Aorta (tissue), 5 donors: ENCODE data around the gene ADAM33. TPM values are rescaled to one million over a fixed set of nuclear protein-coding genes. Genes with fewer than 3 reads are reported as not detected.

ENCODE experiments used
- ATAC-seq: fragments of 200-7000 bp; cut with Tn5 transposase; one replicate; pipeline ENCODE4 v1.9.1; 2022; ENCODE audit warnings: moderate library complexity; ENCODE audit not compliant: low FRiP score
- DNase-seq, 2 donors: peaks; one replicate each; pipeline ENCODE4 v3.0.0-alpha.2; 2020
- H3K27ac ChIP-seq, 2 donors: one replicate each; pipeline ENCODE4 v1.5.1; 2013; ENCODE audit warnings: low read length in 2 of 2, mild to moderate bottlenecking in 2 of 2, moderate library complexity in 2 of 2, control low read depth in 1 of 2, inconsistent platforms in 1 of 2, low read depth in 1 of 2
- H3K27me3 ChIP-seq, 2 donors: one replicate each; pipeline ENCODE4 v1.6.1; 2013; ENCODE audit warnings: control low read depth in 1 of 2, low read length in 1 of 2, mild to moderate bottlenecking in 1 of 2, moderate library complexity in 1 of 2; ENCODE audit not compliant: insufficient read depth in 2 of 2, control insufficient read depth in 1 of 2
- H3K36me3 ChIP-seq, 2 donors: one replicate each; pipeline ENCODE4 v1.6.1; 2013; ENCODE audit warnings: control low read depth in 1 of 2, low read length in 1 of 2, mild to moderate bottlenecking in 1 of 2; ENCODE audit not compliant: insufficient read depth in 2 of 2, control insufficient read depth in 1 of 2
- H3K4me1 ChIP-seq, 2 donors: one replicate each; pipeline ENCODE4 v1.6.1; 2013; ENCODE audit warnings: low read length in 2 of 2, control low read depth in 1 of 2, mild to moderate bottlenecking in 1 of 2, moderate library complexity in 1 of 2; ENCODE audit not compliant: insufficient read depth in 2 of 2, control insufficient read depth in 1 of 2
- H3K4me3 ChIP-seq, 2 donors: one replicate each; pipeline ENCODE4 v1.5.1; 2013; ENCODE audit warnings: low read length in 2 of 2, control low read depth in 1 of 2, mild to moderate bottlenecking in 1 of 2
- H3K9me3 ChIP-seq: one replicate; pipeline ENCODE4 v1.6.1; 2013; ENCODE audit warnings: mild to moderate bottlenecking, low read length; ENCODE audit not compliant: control insufficient read depth
- WGBS, 2 donors: extraction: QIAGEN DNeasy Blood & Tissue Kit; methylation state at CpG; one replicate each; pipeline ENCODE4 v1.1.7; 2013; 5-methylcytosine and 5-hydroxymethylcytosine counted together
- intact Hi-C, 2 donors: fragments of 100-400 bp; cut with DNase I; formaldehyde crosslinking; loops; one replicate each; pipeline versions ENCODE4 v1.14.2 to v1.15.0; 2022
- polyA plus RNA-seq, 2 donors: library from polyadenylated mRNA; stranded (reverse); fragments of 200-250 nt; gene quantifications; one replicate each; pipeline ENCODE4 v1.2.3, GENCODE V29; 2013
- total RNA-seq, 2 donors: library from RNA; stranded (reverse); fragmentation: NEBNext Ultra II Directional; extraction: Animal tissue kit (Norgen Biotek cat#: 25700); gene quantifications; one replicate each; pipeline ENCODE4 v1.2.1, GENCODE V29; 2021
- donor health status: healthy with polysubstance abuse.
- donor health status: Bipolar disorder and iron deficiency.
- donor health status: DM: no; HTN: no; CAD: no.
- donor health status: DM: no; HTN: no; CAD: no.
- donor health status: DM: yes; HTN: yes; CAD: no.

The ADAM33 gene
- total and polyA plus RNA-seq, 4 donors, result 36.9 to 352 (median 68.3) TPM

DNA sequence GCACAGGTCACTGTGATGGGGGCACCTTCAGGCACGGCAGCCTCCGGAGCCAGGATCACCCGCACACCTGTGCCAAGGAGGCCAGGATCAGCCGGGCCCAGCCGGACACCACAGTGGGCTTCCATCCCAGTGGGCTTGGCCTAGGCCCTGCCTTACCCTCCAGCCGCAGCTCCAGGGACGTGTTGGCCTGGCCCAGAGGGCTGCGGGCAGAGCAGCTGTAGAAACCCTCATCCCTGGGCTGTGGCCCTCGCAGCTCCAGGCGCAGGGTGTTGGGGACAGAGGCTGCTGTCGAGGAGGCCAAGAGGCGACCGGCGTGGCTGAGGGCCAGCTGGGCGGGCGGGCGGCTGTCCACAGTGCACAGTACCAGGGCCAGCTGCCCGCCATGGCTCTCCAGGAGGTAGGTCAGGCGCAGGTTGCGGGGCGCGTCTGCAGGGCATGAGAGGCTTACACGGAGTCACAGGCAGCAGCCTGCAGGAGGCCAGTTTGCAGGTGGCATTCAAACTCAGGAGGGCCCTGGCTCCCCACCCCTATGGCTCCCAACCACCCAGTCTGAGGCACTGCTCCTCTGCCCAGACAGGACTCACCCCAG is 11.0 kb upstream of the ADAM33 start:
- H3K9me3 ChIP-seq, result no peaks in the 10 kb centered on the region
- H3K4me3 ChIP-seq, result no peak overlapping the region
- H3K27me3 ChIP-seq, result no peaks in the 10 kb centered on the region
- 91 to 95% methylated on average over 23 of the region's 23 CpGs for WGBS, 2 donors
- no peaks in the 10 kb centered on the region for H3K36me3 ChIP-seq
- ATAC-seq (no peak), DNase-seq (no peak)
- intact Hi-C loops, result no loop called here
- H3K4me1 ChIP-seq, result no peaks in the 10 kb centered on the region
- H3K27ac ChIP-seq, result no peak overlapping the region

DNA sequence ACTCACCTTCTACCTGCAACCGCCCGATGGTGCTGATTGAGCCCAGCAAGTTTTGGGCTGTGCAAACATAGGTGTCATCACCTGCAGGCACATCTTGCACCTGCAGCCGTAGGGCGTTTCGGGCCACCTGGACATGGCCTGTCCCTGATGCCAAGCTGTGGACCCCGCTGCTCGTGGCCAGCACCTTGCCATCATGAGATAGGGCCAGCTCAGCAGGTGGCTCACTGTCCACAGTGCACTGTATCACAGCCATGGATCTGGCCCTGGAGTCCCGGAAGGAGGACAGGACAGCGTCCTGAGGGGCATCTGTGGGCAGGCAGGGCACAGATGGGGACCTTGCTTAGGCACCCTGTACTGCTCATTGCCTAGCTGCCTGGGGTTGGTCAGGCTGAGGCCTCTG is 10.1 kb upstream of the ADAM33 start:
- no peak for ATAC-seq
- H3K27me3 ChIP-seq, result no peaks in the 10 kb centered on the region
- no peaks in the 10 kb centered on the region for H3K9me3 ChIP-seq
- H3K27ac ChIP-seq, result no peak overlapping the region
- H3K36me3 ChIP-seq, result no peaks in the 10 kb centered on the region
- intact Hi-C loops, result no loop called here
- H3K4me1 ChIP-seq, result peaks cover 0 to 1% of the 10 kb centered on the region in 2 donors
- WGBS, 2 donors, result 88 to 95% methylated on average over 9 of the region's 9 CpGs
- H3K4me3 ChIP-seq, result no peak overlapping the region
- DNase-seq, result no peak

DNA sequence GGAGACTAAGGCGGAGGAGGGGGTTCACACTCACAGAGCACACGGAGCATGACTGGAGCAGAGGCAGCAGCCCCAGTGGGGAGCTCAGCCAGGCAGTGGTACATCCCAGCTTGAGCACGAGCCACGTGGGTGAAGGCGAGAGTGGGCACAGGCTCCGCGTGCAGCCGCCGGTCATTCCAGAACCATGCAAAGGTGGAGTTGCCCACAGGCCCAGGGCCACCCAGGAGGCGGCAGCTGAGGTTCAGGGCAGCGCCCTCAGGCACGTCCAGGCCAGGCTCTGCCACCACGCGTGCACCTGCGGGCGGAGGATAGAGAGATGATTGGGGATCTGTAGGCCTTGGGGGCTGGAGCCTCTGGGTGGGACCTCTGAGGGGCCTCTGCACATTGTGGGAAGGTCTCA is 9.5 kb upstream of the ADAM33 start:
- no peak overlapping the region for H3K27ac ChIP-seq
- DNase-seq (no peak), ATAC-seq (no peak)
- H3K36me3 ChIP-seq, result no peaks in the 10 kb centered on the region
- no peak overlapping the region for H3K4me3 ChIP-seq
- no peaks in the 10 kb centered on the region for H3K27me3 ChIP-seq
- H3K9me3 ChIP-seq, result no peaks in the 10 kb centered on the region
- WGBS, 2 donors, result 94% methylated on average over 16 of the region's 16 CpGs
- peaks cover 0 to 1% of the 10 kb centered on the region in 2 donors for H3K4me1 ChIP-seq
- intact Hi-C loops, result no loop called here

DNA sequence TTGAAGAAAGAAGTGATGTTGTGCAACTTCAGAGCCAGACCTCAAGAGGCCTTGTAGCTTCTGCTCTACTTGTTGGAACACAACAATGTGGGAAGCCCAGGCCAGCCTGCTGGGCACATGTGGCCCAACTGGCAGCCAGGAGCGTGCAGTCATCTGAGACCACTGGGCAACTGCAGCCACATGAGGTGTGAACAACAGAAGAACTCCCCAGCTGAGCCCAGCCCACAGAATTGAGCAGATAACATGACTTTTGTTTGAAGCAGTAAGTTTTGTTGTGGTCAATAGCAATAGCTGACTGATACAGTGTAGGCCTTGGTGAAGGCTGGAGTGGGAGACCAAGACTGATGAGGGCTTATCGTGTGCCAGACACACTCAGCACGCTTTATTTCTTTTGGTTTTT is 8.6 kb upstream of the ADAM33 start:
- no peak for ATAC-seq
- Histone ChIP-seq H3K27ac (no peak overlapping the region), H3K9me3 (no peaks in the 10 kb centered on the region), H3K4me1 (peaks cover 0 to 1% of the 10 kb centered on the region in 2 donors), H3K36me3 (no peaks in the 10 kb centered on the region), H3K27me3 (no peaks in the 10 kb centered on the region), H3K4me3 (no peak overlapping the region)
- WGBS, 2 donors, result 94 to 100% methylated on average over 3 of the region's 3 CpGs
- intact Hi-C loops, result no loop called here
- DNase-seq, result no peak

DNA sequence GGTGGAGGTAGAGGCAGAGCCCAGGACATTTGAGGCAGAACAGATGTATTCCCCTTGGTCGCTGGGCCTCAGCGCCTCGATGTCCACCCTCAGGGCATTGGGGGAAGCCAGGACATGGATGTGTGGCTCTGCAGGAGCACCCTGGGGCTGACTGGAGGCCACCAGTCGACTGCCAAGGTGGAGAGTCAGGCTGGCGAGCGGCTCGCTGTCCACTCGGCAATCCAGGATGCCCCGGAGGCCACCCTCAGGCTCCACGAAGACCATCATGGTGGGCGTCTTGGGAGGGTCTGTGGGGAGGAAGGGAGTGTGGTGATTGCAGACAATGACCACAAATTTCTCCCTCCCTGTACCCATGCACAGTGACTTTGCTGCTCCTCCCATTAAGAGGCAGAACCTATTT is 8.2 kb upstream of the ADAM33 start:
- DNase-seq (peak in 1 of 2 donors; percentile 40), ATAC-seq (no peak)
- Histone ChIP-seq H3K27ac (no peak overlapping the region), H3K27me3 (no peaks in the 10 kb centered on the region), H3K36me3 (no peaks in the 10 kb centered on the region), H3K4me3 (no peak overlapping the region), H3K4me1 (peaks cover 0 to 1% of the 10 kb centered on the region in 2 donors), H3K9me3 (no peaks in the 10 kb centered on the region)
- 95 to 96% methylated on average over 11 of the region's 11 CpGs for WGBS, 2 donors
- intact Hi-C loops, result loop anchor here (5.0 to 10.0 kb wide), 2 partner anchors 77 to 155 kb away; partner anchors contain the start of genes ADISSP (in 1 of the 2) and MAVS (in 1 of the 2)

DNA sequence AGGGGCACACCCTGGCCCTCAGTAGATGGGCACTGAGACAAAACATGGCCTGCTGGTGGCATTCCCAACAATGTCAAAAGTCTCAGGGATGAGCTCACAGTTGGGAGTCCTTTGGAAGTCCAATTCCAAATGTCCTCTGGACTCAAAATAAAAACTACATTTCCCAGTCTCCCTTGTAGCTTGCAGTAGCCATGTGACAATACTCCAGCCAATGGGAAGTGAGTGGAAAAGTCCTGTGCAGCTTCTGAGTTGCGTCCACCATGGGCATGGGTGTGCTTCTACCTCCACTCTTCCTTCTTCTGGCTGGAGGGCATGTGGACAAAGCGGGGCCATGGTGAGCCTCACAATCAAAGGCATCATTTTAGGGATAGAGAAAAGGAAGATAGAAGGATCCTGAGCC is 5.8 kb upstream of the ADAM33 start:
- H3K4me1 ChIP-seq, result peaks cover 0 to 1% of the 10 kb centered on the region in 2 donors
- no peaks in the 10 kb centered on the region for H3K36me3 ChIP-seq
- no peaks in the 10 kb centered on the region for H3K9me3 ChIP-seq
- DNase-seq (peak in 1 of 2 donors; percentile 43), ATAC-seq (peak; percentile 80)
- WGBS, 2 donors, result 53 to 61% methylated on average over 2 of the region's 2 CpGs
- intact Hi-C loops, result loop anchor here (5.0 to 10.0 kb wide), 2 partner anchors 80 to 157 kb away; partner anchors contain the start of genes ADISSP (in 1 of the 2) and MAVS (in 1 of the 2)
- H3K4me3 ChIP-seq, result no peak overlapping the region
- H3K27ac ChIP-seq, result peak overlapping the region in 1 of 2 donors; percentile 81
- H3K27me3 ChIP-seq, result no peaks in the 10 kb centered on the region

DNA sequence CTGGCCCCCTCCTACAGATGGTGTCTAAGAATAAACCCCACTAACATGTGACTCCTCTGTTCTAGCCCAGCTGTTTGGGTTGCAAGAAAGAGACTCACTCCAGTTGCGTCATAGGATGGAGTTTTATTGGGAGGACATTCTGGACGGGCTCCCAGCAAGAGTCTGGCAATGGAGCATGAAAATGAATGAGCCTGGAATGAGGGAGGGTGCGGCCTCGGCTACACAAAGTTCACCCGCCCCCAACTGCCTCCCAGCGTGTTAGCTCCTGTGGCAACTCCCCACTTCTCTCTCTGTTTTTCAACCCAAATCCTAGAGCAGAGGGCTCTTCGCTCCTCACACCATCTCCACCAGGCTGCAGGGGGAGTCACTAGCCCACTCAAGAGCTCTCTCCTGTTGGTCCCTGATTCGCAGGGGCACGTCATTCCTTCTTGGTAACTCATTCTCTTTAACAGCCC is 5.1 kb upstream of the ADAM33 start:
- H3K4me3 ChIP-seq, result no peak overlapping the region
- intact Hi-C loops, result loop anchor here (5.0 to 10.0 kb wide), 2 partner anchors 80 to 158 kb away; partner anchors contain the start of genes ADISSP (in 1 of the 2) and MAVS (in 1 of the 2)

DNA sequence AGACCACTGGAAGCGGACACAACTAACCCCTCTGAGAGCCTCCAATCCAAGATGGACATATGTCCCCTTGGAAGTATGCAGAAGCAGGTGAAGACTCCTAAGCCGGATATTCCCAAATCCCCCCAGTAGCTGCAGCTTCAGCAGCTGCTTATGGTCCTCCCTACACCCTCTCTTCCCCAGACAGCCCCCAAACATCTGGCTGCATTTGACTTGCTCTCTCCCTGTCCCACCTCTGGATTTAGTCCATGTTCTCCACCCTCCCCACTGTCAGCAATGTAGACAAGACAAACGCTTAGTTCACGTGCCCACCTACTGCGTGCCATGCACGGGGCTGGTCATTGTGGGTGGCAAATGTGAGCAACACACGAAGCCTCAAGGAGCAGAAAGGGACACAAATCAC is 4.6 kb upstream of the ADAM33 start:
- WGBS, 2 donors, result 28 to 30% methylated on average over 7 of the region's 7 CpGs
- Histone ChIP-seq H3K4me3 (no peak overlapping the region), H3K36me3 (no peaks in the 10 kb centered on the region), H3K4me1 (peaks cover 0 to 1% of the 10 kb centered on the region in 2 donors), H3K9me3 (no peaks in the 10 kb centered on the region), H3K27ac (peak overlapping the region in 1 of 2 donors; percentile 35), H3K27me3 (no peaks in the 10 kb centered on the region)
- DNase-seq (peak in 1 of 2 donors; percentile 29), ATAC-seq (no peak)
- intact Hi-C loops, result loop anchor here (5.0 to 10.0 kb wide), 2 partner anchors 81 to 158 kb away; partner anchors contain the start of genes ADISSP (in 1 of the 2) and MAVS (in 1 of the 2)

More for the DNA sequence above, 5.1 kb upstream of the ADAM33 start:
- 3 to 7% methylated on average over 9 of the region's 9 CpGs for WGBS, 2 donors
- peak; percentile 85 to 92 for DNase-seq
- Histone ChIP-seq H3K36me3 (no peaks in the 10 kb centered on the region), H3K27ac (peak overlapping the region in 1 of 2 donors; percentile 81), H3K27me3 (no peaks in the 10 kb centered on the region), H3K4me1 (peaks cover 0 to 1% of the 10 kb centered on the region in 2 donors), H3K9me3 (no peaks in the 10 kb centered on the region)
- ATAC-seq, result peak; percentile 89

DNA sequence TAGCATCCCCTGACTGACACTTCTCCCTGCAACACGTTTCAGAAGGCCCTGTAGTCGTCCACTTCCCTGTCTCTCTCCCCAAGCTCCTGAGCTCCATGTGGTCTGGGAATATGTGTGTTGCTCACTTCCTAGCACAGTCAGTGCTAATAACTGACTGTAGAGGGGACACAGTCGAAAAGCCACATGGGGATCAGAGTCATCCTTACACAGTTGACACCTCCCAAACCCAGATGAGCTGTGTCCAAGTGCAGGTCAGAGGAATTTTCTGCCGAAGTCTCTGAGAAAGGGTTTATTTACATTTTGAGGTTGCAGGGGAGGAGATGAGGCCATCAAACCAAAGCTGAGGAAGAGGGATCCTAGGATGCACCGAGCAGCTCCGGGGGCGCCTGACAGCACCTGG is 3.5 kb upstream of the ADAM33 start:
- Histone ChIP-seq H3K27ac (no peak overlapping the region), H3K36me3 (no peaks in the 10 kb centered on the region), H3K4me1 (peaks cover 0 to 1% of the 10 kb centered on the region in 2 donors), H3K27me3 (no peaks in the 10 kb centered on the region), H3K9me3 (no peaks in the 10 kb centered on the region), H3K4me3 (no peak overlapping the region)
- ATAC-seq (no peak), DNase-seq (no peak)
- WGBS, 2 donors, result 81 to 82% methylated on average over 7 of the region's 7 CpGs
- intact Hi-C loops, result loop anchor here (5.0 to 10.0 kb wide), 2 partner anchors 82 to 159 kb away; partner anchors contain the start of genes ADISSP (in 1 of the 2) and MAVS (in 1 of the 2)
